Inferior parietal cortex (tissue), 1 donor: ENCODE data around the gene ADGRL1.
A peak's percentile ranks its signal among the peaks of the same experiment; 100 is the strongest.
"Not testable (repeated sequence)": the region's sequence is repeated elsewhere in the genome, so short reads cannot be mapped to it uniquely, and the experiment has no call there.

Experiments used
- DNase-seq: peaks from one replicate; pipeline ENCODE4 v3.0.0-alpha.2; 2016; ENCODE audit errors: extremely low spot score

The ADGRL1 gene

GRCh38 chr19:14161305-14161704 is 44.7 kb downstream of the ADGRL1 start:
- DNase-seq, result no peak

DNA sequence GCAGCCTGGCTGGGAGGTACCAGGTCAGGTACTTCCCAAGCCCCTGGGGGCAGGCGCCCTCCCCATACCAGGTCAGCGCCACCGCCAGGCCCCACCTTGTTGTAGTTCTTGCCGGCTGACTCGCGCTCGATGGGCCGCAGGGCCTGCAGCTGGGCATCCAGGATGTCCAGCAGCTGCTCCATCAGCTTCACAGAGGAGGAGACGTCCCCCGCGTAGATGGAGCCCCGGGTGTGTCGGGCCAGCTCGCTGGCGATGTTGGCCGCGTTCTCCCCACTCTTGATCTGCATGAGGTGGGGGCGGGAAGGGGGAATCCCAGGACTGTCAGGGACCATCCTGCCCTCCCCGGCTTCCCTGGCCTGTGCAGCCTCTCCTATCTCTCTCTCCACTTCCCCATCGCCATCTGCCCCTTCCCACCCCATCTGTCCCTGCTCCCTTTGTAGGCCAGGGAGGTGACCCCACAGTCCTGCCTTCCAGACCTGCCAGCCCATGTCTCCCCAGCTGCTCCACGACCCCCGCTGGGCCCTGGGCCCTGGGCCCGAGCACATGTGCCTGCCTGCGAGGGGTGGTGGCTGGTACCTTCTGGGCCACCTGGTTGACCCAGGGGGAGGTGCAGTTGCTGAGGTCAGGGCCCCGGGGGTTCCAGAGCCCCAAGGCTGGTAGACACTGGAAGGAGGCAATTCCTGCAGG is 45.8 kb downstream of the ADGRL1 start:
- no peak for DNase-seq

- no peak for DNase-seq
Measured at GRCh38 chr19:14159059-14159458, 46.9 kb downstream of the ADGRL1 start.

GRCh38 chr19:14158276-14159023 is 47.5 kb downstream of the ADGRL1 start:
- no peak for DNase-seq

DNA sequence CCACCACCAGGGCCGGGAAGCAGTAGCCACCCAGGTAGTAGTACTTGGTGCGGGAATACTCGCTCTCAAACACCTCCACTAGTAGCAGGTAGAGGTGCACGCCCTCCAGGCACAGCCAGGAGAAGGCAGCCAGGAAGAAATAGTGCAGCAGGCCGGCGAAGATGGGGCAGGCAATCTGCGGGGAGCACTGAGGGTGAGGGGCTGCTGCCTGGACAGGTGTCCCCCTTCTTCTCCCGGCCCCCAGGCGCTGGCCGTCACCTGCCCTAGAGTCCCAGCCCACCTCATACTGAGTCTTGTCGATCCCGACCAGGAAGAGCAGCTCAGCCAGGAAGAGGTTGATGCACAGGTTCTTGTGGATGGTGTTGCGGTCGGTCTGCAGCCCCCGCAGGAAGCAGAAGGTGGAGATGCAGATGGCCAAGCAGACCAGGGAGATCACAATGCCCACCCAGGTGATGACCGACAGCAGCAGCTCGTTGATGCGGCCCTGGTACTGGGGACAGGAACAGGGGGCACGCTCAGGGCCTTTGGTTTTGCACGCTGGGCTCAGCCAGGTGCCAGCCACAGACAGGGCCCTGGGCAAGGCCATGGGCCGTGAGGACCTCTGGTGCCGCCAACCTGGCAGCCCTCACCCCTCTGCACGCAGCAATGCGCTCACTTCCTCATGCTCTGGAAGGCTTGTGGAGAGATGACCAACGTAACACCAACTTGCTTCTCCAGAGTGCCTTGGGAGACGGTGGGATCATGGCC is 48.8 kb downstream of the ADGRL1 start:
- DNase-seq, result no peak

DNA sequence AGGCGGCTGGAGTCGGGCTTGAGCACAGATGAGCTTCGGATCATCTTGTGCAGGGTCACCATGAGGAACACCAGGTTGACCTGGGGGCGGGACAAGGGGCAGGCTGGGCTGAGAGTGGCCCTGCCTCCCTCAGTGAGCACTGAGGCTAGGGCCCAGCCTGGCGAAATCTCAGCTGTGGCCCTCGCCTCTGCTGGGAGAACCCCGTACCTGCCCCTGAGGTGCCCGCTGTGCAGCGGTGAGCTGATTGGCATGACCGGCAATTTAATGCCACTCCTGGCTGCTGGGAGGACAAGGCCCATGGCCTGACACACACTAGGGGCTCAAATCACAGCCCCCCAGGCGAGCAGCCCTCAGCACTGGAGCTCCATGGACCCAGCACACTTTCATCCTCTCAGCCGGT is 49.8 kb downstream of the ADGRL1 start:
- DNase-seq, result no peak

GRCh38 chr19:14155371-14155770 is 50.6 kb downstream of the ADGRL1 start:
- DNase-seq, result no peak

GRCh38 chr19:14152713-14153112 is 53.3 kb downstream of the ADGRL1 start:
- no peak for DNase-seq

- no peak for DNase-seq
Measured at GRCh38 chr19:14150770-14151661, 55.0 kb downstream of the ADGRL1 start.

GRCh38 chr19:14150041-14150769 is 55.8 kb downstream of the ADGRL1 start:
- no peak for DNase-seq

GRCh38 chr19:14149509-14149994 is 56.4 kb downstream of the ADGRL1 start:
- DNase-seq, result peak; percentile 48

DNA sequence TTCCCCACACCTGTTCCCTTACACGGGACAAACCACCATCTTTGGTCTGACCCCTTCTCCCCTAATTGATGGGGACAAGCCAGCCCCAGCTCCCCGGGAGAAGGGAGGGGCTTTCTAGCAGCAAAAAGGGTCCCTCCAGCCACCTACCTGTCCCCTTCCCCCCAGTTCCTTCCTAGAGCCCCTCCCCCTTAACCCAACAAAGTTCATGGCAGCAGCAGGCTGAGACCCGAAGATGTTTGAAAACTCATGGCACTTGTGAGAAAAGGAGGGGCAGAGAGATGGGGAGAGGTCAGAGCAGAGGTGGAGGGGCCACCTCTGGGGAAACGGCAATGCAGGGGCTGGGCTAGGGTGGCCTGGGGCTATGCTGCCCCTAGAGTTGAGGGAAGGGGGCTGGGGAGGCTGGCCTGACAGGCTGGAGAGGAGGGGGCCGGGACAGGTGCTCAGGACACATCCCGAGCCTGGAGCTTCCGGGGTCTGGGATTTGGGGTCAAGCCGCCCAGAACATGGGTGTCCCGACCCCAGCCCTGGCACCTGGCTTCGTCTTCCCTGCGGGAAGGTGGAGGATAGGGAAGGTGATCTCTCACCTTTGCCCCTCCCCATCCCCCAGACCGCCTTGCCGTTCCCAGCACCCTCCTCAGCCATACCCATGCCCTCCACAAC is 57.1 kb downstream of the ADGRL1 start:
- no peak for DNase-seq

GRCh38 chr19:14147797-14148605 is 58.0 kb downstream of the ADGRL1 start:
- DNase-seq, result peak; percentile 66

DNA sequence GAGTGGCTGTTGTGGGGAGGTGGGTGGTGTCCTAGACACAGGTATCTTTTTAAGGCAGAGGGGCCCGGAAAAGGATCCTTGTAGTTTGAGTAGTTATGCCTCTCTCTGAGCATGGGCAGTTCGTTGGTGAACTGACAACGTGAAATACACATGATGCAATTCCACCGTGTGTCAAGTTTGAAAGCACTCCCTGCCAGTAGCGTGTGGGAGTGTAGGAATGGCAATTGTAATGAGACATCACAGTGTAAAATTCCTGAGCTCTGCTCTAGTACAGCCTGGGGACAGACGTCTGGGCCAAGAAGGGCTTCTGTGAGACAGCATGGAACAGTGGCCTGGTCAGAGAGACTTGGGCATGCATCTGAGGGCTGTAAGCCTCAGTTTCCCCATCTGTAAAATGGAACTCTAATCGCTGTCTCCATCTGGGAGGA is 59.2 kb downstream of the ADGRL1 start:
- peak; percentile 46 for DNase-seq

- not testable (repeated sequence) for DNase-seq
Measured at GRCh38 chr19:14146169-14146568, 59.8 kb downstream of the ADGRL1 start.

- DNase-seq, result no peak
Measured at GRCh38 chr19:14145381-14145780, 60.6 kb downstream of the ADGRL1 start.

GRCh38 chr19:14142262-14143190 is 63.4 kb downstream of the ADGRL1 start:
- no peak for DNase-seq

- no peak for DNase-seq
Measured at GRCh38 chr19:14141041-14141440, 64.9 kb downstream of the ADGRL1 start.
